Skeletal muscle satellite cell (primary cell): Measurements from ENCODE around the gene COLQ.
"Not testable (repeated sequence)": the region's sequence is repeated elsewhere in the genome, so short reads cannot be mapped to it uniquely, and the experiment has no call there.

Source experiments
- H3K27me3 ChIP-seq: 2 replicates; pipeline ENCODE4 v1.7.0; 2013; ENCODE audit warnings: low read length; ENCODE audit not compliant: control insufficient read depth, insufficient read depth
- H3K36me3 ChIP-seq: 2 replicates; pipeline ENCODE4 v1.7.0; 2013; ENCODE audit warnings: mild to moderate bottlenecking, control low read depth, low read length; ENCODE audit not compliant: insufficient read depth
- H3K4me1 ChIP-seq: 2 replicates; pipeline ENCODE4 v1.7.0; 2013; ENCODE audit warnings: low read length; ENCODE audit not compliant: control insufficient read depth, insufficient read depth
- H3K4me2 ChIP-seq: 2 replicates; pipeline ENCODE4 v1.7.0; 2013; ENCODE audit warnings: mild to moderate bottlenecking, low read length
- H3K4me3 ChIP-seq: 2 replicates; pipeline ENCODE4 v1.7.0; 2013; ENCODE audit warnings: low read length
- H3K9ac ChIP-seq: 2 replicates; pipeline ENCODE4 v1.7.0; 2013; ENCODE audit warnings: mild to moderate bottlenecking, low read depth, low read length, moderate library complexity
- H3K9me3 ChIP-seq: replicated peaks from 2 replicates; pipeline ENCODE4 v1.7.0; 2013; ENCODE audit warnings: mild to moderate bottlenecking, control low read depth, low read length

COLQ gene

DNA sequence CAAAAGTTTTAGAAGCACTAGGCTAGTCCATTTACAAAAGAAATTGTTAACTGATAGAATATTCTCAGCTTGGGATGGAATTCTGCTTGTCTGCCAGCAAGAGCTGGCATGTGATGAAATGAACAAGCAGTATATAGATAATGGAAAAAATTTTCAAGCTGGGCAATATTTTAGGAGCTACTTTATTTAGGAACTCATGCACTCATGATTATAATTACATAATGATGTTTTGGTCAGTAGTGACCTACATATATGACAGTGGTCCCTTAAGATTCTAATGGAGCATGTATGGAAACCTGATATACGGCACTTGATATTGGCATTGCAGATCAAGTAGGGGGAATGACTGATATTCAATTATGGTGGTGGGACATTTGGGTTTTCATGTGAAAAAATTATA lies 88.0 kb downstream of the COLQ start:
- H3K36me3 ChIP-seq: peaks cover 57% of the 10 kb centered on the region
- H3K27me3 ChIP-seq: no peaks in the 10 kb centered on the region
- H3K9me3 ChIP-seq: no peaks in the 10 kb centered on the region
- peaks cover 9% of the 10 kb centered on the region for H3K4me1 ChIP-seq
- no peak overlapping the region for H3K4me2 ChIP-seq
- H3K9ac ChIP-seq: no peak overlapping the region
- H3K4me3 ChIP-seq: no peak overlapping the region

DNA sequence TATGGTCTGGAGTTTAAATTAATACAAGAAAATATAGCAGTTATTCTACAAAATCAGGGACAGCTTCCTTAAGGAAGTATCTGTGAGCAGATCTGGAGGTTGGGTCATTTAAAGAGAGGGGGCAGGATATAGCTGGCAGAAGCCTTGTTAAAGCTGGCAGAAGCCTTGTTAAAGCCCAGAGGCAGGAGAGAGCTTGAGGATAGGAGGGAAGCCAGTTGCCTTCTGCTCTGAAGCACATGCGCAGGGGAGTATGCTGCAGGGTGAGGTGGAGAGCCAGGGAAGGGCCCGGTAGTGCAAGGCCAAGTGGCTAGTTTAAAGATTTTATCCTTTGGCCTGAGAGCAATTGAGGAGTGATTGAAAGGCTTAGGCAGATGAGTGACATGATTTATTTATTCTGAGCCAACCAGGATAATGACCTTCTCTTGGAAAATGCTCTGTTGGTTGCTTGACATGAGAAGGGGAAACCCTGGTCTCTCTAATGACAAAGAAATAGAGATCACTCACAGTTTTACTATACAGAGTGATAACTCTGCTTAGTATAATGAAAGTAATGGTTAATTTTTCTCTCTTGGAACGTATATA lies 90.2 kb downstream of the COLQ start:
- Histone ChIP-seq H3K9me3 (no peaks in the 10 kb centered on the region), H3K9ac (no peak overlapping the region), H3K4me2 (no peak overlapping the region), H3K27me3 (no peaks in the 10 kb centered on the region), H3K4me1 (peaks cover 12% of the 10 kb centered on the region), H3K36me3 (peaks cover 40% of the 10 kb centered on the region), H3K4me3 (no peak overlapping the region)

DNA sequence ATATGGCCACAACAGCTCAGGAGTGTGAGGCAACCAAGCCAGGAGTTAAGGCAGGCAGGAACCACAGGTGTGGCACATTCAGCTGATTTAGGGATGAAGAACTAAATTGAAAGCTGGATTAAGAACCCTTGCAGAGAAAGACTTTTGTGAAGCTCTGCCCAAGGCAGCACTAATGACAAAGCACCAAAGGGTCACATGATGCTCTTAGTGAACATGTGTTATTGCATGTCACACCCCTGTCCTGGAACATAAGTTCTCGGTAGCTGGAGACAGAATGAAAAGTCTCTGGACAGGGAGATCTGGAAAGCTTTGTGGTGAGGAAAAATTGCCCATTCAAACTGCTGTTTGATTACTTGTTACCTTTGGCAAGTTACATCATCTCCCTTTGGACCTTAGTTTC lies 90.9 kb downstream of the COLQ start:
- no peaks in the 10 kb centered on the region for H3K27me3 ChIP-seq
- peaks cover 33% of the 10 kb centered on the region for H3K36me3 ChIP-seq
- H3K4me1 ChIP-seq: peaks cover 12% of the 10 kb centered on the region
- no peaks in the 10 kb centered on the region for H3K9me3 ChIP-seq
- no peak overlapping the region for H3K9ac ChIP-seq
- no peak overlapping the region for H3K4me2 ChIP-seq
- no peak overlapping the region for H3K4me3 ChIP-seq

DNA sequence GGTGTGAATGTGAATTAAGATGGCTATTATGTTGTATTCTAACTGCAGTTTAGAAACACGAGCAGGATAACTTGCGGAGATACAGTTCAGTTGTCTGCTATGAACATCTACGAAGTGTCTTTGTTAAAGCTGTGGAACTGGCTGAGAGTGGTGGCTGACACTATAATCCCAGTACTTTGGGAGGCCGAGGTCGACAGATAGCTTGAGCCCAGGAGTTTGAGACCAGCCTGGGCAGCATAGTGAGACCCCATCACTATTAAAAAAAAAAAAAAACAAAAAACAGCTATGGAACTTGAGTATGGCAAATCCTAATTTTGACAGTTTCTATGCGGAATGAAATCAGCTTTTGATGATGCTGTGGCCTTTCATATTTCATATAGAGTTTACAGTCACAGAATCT lies 92.4 kb downstream of the COLQ start:
- Histone ChIP-seq H3K27me3 (no peaks in the 10 kb centered on the region), H3K4me1 (peaks cover 12% of the 10 kb centered on the region), H3K9me3 (no peaks in the 10 kb centered on the region), H3K9ac (no peak overlapping the region), H3K4me3 (peak overlapping the region; percentile 97), H3K36me3 (peaks cover 27% of the 10 kb centered on the region), H3K4me2 (peak overlapping the region; percentile 84)

DNA sequence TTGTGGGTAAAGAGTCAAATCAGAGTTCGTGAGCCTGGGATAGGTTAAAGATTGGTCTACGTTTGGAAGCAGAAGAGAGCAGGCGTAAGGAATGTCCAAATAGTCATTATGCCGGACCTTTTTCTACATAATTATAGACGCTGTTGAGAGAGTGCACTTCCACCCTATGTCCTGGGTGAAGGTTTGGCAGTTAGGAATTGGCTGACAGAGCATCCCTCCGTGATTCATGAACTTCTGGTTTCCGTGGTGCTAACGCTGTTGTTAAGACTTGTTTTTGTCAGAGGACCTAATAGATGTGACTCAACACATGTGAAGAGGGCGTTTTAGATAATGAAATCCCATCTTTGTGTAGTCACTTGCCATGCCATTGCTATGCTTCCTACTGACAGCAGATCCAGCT lies 93.0 kb downstream of the COLQ start:
- H3K4me3 ChIP-seq: peak overlapping the region; percentile 97
- H3K36me3 ChIP-seq: peaks cover 22% of the 10 kb centered on the region
- no peaks in the 10 kb centered on the region for H3K27me3 ChIP-seq
- peak overlapping the region; percentile 91 for H3K9ac ChIP-seq
- no peaks in the 10 kb centered on the region for H3K9me3 ChIP-seq
- H3K4me1 ChIP-seq: peaks cover 12% of the 10 kb centered on the region
- peak overlapping the region; percentile 84 for H3K4me2 ChIP-seq

DNA sequence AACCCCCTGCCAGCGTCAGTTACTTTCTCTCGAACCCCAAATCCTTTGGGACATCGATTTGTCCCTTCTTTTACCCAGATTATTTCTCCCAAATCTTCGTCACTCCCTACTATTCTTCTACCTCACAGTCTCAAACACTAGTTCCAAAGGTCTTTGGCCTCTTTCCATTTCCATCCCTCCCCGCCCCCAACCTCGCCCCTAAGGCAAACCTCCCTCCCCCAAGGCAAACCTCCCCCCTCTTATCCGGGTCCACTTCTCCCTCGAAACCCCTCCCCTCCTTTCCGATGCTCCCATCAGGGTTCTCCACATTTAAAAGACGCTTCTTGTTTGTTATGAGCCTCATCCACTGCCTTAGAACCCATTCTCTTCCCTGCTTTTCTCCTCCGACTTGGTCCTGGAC lies 93.5 kb downstream of the COLQ start:
- Histone ChIP-seq H3K4me2 (peak overlapping the region; percentile 84), H3K9ac (peak overlapping the region; percentile 91), H3K27me3 (no peaks in the 10 kb centered on the region), H3K9me3 (no peaks in the 10 kb centered on the region), H3K4me1 (peaks cover 12% of the 10 kb centered on the region), H3K4me3 (peak overlapping the region; percentile 97), H3K36me3 (peaks cover 22% of the 10 kb centered on the region)

DNA sequence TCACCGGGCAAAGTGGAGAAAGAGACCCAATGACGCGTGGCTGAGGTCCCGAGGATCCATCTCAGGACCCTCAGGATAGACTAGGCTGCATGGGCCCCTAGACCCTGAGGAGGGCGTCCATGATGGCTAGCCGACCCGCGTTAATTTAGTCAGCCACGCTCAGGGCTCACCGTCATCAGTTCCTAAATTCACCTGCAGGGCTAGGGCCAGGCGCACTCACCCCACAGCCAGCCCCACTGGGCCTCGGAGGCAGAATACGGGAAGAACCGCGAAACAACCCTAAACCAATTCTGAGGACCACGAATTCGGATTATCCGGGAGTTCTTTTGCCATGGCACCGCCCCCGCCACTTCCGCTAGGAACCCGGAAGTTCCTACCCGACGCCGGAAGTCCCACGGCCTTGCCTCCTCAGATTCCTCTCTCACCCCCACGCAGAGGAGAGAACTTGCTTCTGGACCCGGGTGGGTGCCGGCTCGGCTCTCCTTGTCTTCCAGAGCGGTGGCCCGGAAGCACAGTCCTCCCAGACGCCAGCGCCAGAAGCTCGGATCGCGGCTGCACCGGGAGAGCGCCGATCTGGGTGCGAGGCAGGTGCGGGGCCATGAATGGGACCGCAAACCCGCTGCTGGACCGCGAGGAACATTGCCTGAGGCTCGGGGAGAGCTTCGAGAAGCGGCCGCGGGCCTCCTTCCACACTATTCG lies 94.2 kb downstream of the COLQ start, which contains the start of the genes EAF1 and METTL6:
Gene EAF1 (plus strand): TSS at position 417 of the 699 bp plus-strand sequence. CDS start 182 bp downstream, at position 599.
Gene METTL6 (minus strand): TSS at position 363 of the 699 bp plus-strand sequence. CDS start 1,033 bp downstream, outside the sequence.
- H3K4me1 ChIP-seq: peaks cover 12% of the 10 kb centered on the region
- H3K36me3 ChIP-seq: peaks cover 22% of the 10 kb centered on the region

DNA sequence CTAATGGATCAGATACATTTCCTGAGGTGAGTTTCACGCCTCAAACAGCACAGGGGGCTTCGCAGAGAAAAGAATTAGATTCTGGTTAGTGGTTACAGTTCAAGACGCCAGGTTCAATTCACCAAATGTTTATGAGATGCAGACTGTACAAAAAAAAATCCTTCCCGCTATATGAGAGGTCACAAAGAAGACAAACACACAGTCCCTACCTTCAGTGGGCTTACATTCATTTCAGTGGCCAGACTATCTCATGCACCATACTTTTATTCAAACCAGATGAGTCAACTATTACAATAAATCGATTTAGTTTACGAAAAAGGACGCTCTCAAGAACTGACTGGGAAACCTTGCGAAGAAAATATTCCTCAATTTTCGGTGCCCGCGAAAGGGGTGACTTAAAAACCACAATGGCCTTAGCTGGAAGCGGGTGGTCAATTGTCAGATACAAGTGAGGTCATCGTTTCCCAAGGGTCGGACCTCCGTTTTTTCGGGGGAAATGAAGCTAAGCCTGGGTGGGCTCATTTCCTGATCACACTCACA lies 94.9 kb downstream of the COLQ start:
- peak overlapping the region; percentile 84 for H3K4me2 ChIP-seq
- peak overlapping the region; percentile 97 for H3K4me3 ChIP-seq
- H3K36me3 ChIP-seq: peaks cover 17% of the 10 kb centered on the region
- no peaks in the 10 kb centered on the region for H3K9me3 ChIP-seq
- peak overlapping the region; percentile 91 for H3K9ac ChIP-seq
- H3K4me1 ChIP-seq: peaks cover 12% of the 10 kb centered on the region
- H3K27me3 ChIP-seq: no peaks in the 10 kb centered on the region

More for the DNA sequence above, 94.2 kb downstream of the COLQ start, which contains the start of the genes EAF1 and METTL6:
- peak within 1 kb of the TSS; percentile 91 for H3K9ac ChIP-seq
- H3K27me3 ChIP-seq: no peaks in the 10 kb centered on the region
- H3K4me3 ChIP-seq: peak within 1 kb of the TSS; percentile 97
- H3K9me3 ChIP-seq: no peaks in the 10 kb centered on the region
- peak within 1 kb of the TSS; percentile 84 for H3K4me2 ChIP-seq

DNA sequence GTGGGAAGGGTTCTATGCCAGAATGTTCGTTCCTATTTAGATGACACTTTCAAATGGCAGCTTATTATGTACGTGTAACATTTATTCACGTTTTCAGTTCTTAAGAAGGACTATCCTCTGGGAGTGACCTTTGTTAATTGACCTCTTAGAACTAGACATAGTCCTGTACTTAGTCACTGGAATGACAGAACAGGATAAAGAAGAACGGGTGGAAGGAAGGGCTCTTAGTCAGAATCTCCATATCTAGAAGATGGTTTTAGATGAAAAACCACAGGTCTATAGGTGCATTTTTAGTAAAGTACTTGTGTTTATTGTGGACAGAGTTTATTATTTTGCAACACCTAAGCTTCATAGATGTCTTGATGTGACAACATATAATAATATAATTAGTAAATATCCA lies 100.6 kb downstream of the COLQ start:
- Histone ChIP-seq H3K9me3 (no peaks in the 10 kb centered on the region), H3K4me2 (no peak overlapping the region), H3K27me3 (no peaks in the 10 kb centered on the region), H3K9ac (no peak overlapping the region), H3K4me1 (no peaks in the 10 kb centered on the region), H3K4me3 (no peak overlapping the region), H3K36me3 (peaks cover 25% of the 10 kb centered on the region)

DNA sequence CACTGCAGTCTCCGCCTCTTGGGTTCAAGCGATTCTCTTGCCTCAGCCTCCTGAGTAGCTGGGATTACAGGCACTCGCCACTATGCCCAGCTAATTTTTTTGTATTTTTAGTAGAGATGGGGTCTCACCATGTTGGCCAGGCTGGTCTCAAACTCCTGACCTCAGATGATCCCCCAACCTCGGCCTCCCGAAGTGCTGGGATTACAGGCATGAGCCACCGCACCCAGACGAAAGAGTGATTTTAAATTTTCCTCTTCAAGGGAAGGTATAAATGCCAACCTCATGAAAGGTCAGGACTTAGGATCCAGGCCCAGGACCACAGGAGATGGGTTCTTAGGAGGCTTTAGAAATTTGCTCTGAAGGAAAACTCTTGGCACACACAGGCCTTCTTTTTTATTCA lies 110.5 kb downstream of the COLQ start:
- not testable (repeated sequence) for H3K9me3 ChIP-seq, H3K27me3 ChIP-seq, H3K4me3 ChIP-seq, H3K9ac ChIP-seq, H3K4me2 ChIP-seq, H3K4me1 ChIP-seq
- H3K36me3 ChIP-seq: peaks cover 41% of the 10 kb centered on the region

DNA sequence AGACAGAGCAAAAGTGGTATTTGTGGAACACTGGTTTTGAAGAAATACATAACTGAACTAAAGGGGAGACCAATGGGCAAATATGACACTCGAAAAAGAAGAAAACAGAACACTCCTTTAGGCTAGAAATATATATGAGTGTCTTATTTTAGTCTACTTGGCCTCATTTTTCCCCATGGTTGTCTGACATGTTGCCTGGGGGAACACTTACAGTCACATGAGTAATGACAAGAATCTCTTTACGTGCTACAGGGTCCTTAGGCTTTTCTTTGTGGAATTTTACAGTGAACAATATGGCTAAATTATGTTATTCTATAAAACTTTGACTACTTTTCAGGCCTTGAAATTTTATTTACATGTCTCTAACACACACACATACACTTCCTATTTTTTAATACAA lies 111.7 kb downstream of the COLQ start:
- peaks cover 30% of the 10 kb centered on the region for H3K36me3 ChIP-seq
- no peak overlapping the region for H3K4me3 ChIP-seq
- no peak overlapping the region for H3K9ac ChIP-seq
- no peaks in the 10 kb centered on the region for H3K4me1 ChIP-seq
- no peaks in the 10 kb centered on the region for H3K27me3 ChIP-seq
- H3K4me2 ChIP-seq: no peak overlapping the region
- H3K9me3 ChIP-seq: no peaks in the 10 kb centered on the region
